H1 (cell line): Measurements from ENCODE around the gene VSIG10L. TPM values are rescaled to one million over a fixed set of nuclear protein-coding genes. Genes with fewer than 3 reads are reported as not detected.

ENCODE experiments used
- CTCF ChIA-PET: fragments of 300-600 bp; sonication (Branson Sonifier 250); formaldehyde crosslinking; loops from one replicate; lab custom pipeline; 2021; ENCODE audit not compliant: partially characterized antibody; lab: Charles Lee
- POLR2A ChIA-PET: fragments of 300-600 bp; sonication (Branson Sonifier 250); formaldehyde crosslinking; loops from one replicate; lab custom pipeline; 2021; ENCODE audit warnings: inconsistent platforms; ENCODE audit not compliant: partially characterized antibody; lab: Charles Lee
- DNase-seq, 2 experiments: peaks; one replicate each; pipeline versions ENCODE4 v3.0.0 to v3.0.0-alpha.2; 2010 to 2022; ENCODE audit warnings: low spot score in 2 of 2, low read depth in 1 of 2, mixed read lengths in 1 of 2
- FAIRE-seq: peaks from 2 replicates; lab custom pipeline; 2011; peaks lifted over from hg19 to GRCh38; lab: Jason Lieb, UNC
- H2AFZ ChIP-seq: 2 replicates; pipeline ENCODE4 v1.8.1; 2012; ENCODE audit warnings: low read length, inconsistent platforms
- H2AK5ac ChIP-seq: 2 replicates; pipeline ENCODE4 v1.6.1; 2013; ENCODE audit warnings: low read depth, low read length
- H2BK120ac ChIP-seq: replicated peaks from 2 replicates; pipeline ENCODE3; 2013; ENCODE audit warnings: low read depth, low read length, inconsistent platforms
- H2BK12ac ChIP-seq: 2 replicates; pipeline ENCODE4 v1.6.1; 2013; ENCODE audit warnings: low read depth, low read length
- H2BK15ac ChIP-seq: 2 replicates; pipeline ENCODE4 v1.6.1; 2013; ENCODE audit warnings: low read length
- H2BK20ac ChIP-seq: 2 replicates; pipeline ENCODE4 v1.6.1; 2013; ENCODE audit warnings: low read length
- H2BK5ac ChIP-seq: 2 replicates; pipeline ENCODE4 v1.6.1; 2013; ENCODE audit warnings: low read depth, low read length
- H3K14ac ChIP-seq: 2 replicates; pipeline ENCODE4 v1.6.1; 2013; ENCODE audit warnings: inconsistent platforms; ENCODE audit not compliant: insufficient read length
- H3K18ac ChIP-seq: 2 replicates; pipeline ENCODE4 v1.6.1; 2013; ENCODE audit warnings: low read length; ENCODE audit errors: extremely low read depth
- H3K23ac ChIP-seq: 2 replicates; pipeline ENCODE4 v1.6.1; 2013; ENCODE audit warnings: inconsistent platforms; ENCODE audit not compliant: insufficient read length
- H3K23me2 ChIP-seq: 2 replicates; pipeline ENCODE4 v1.6.1; 2013; ENCODE audit warnings: low read depth, low read length
- H3K27ac ChIP-seq: 2 replicates; pipeline ENCODE4 v1.6.1; 2011; ENCODE audit warnings: low read depth, low read length, inconsistent platforms
- H3K27me3 ChIP-seq, 4 experiments: replicated peaks in 1 of 4; 1 replicate in 1 of 4; 2 replicates in 3 of 4; pipeline versions ENCODE4 v1.6.1 to v1.8.1; 2011 to 2013; ENCODE audit warnings: low read length in 3 of 4, mild to moderate bottlenecking in 3 of 4, inconsistent platforms in 2 of 4, mixed read lengths in 2 of 4, moderate library complexity in 1 of 4; ENCODE audit not compliant: control insufficient read depth in 3 of 4, insufficient read depth in 3 of 4; ENCODE audit errors: extremely low read depth in 1 of 4
- H3K36me3 ChIP-seq, 4 experiments: 2 replicates each; pipeline versions ENCODE4 v1.6.1 to v1.8.1; 2011 to 2013; ENCODE audit warnings: mild to moderate bottlenecking in 4 of 4, low read length in 3 of 4, moderate library complexity in 2 of 4, control low read depth in 1 of 4, inconsistent platforms in 1 of 4; ENCODE audit not compliant: insufficient read depth in 4 of 4, control insufficient read depth in 2 of 4
- H3K4ac ChIP-seq: replicated peaks from 2 replicates; pipeline ENCODE3; 2013; ENCODE audit warnings: low read length, low read depth, mixed read lengths, inconsistent platforms; ENCODE audit not compliant: insufficient read length
- H3K4me1 ChIP-seq, 4 experiments: replicated peaks in 1 of 4; 1 replicate in 1 of 4; 2 replicates in 3 of 4; pipeline versions ENCODE4 v1.6.1 to v1.8.1; 2011 to 2013; ENCODE audit warnings: low read length in 3 of 4, inconsistent platforms in 2 of 4, mixed read lengths in 1 of 4; ENCODE audit not compliant: insufficient read depth in 4 of 4, control insufficient read depth in 3 of 4
- H3K4me2 ChIP-seq, 2 experiments: 2 replicates each; pipeline versions ENCODE4 v1.6.1 to v1.8.1; 2011 to 2013; ENCODE audit warnings: low read depth in 2 of 2, low read length in 2 of 2, control low read depth in 1 of 2, inconsistent platforms in 1 of 2, mild to moderate bottlenecking in 1 of 2; ENCODE audit not compliant: insufficient read depth in 1 of 2
- H3K4me3 ChIP-seq, 4 experiments: fragments of 200-600, 300-600 bp in 1 of 4; sonication (generic), shearing (Covaris generic), sonication (Bioruptor Twin) in 1 of 4; 2 replicates each; pipeline versions ENCODE4 v1.5.1 to v1.8.1; 2011 to 2016; ENCODE audit warnings: low read length in 4 of 4, low read depth in 3 of 4, control low read depth in 2 of 4, inconsistent platforms in 2 of 4, mild to moderate bottlenecking in 2 of 4, mixed read lengths in 1 of 4, moderate library complexity in 1 of 4; ENCODE audit not compliant: insufficient read depth in 2 of 4; ENCODE audit errors: extremely low read depth in 1 of 4
- H3K56ac ChIP-seq: replicated peaks from 2 replicates; pipeline ENCODE3; 2013; ENCODE audit warnings: low read depth, mild to moderate bottlenecking, mixed read lengths, low read length, inconsistent platforms; ENCODE audit not compliant: insufficient read length
- H3K79me1 ChIP-seq: 2 replicates; pipeline ENCODE4 v1.6.1; 2013; ENCODE audit warnings: low read depth, low read length, control low read depth
- H3K79me2 ChIP-seq, 2 experiments: 2 replicates each; pipeline versions ENCODE4 v1.6.1 to v1.8.1; 2012 to 2013; ENCODE audit warnings: low read length in 2 of 2, mild to moderate bottlenecking in 2 of 2, inconsistent platforms in 1 of 2; ENCODE audit not compliant: insufficient read depth in 2 of 2, control insufficient read depth in 1 of 2
- H3K9ac ChIP-seq, 4 experiments: replicated peaks in 1 of 4; 1 replicate in 1 of 4; 2 replicates in 3 of 4; pipeline versions ENCODE4 v1.6.1 to v1.8.1; 2011 to 2013; ENCODE audit warnings: low read depth in 3 of 4, low read length in 3 of 4, control low read depth in 2 of 4, mild to moderate bottlenecking in 2 of 4, moderate library complexity in 2 of 4, inconsistent platforms in 1 of 4; ENCODE audit errors: extremely low read depth in 1 of 4
- H3K9me3 ChIP-seq, 2 experiments: 2 replicates each; pipeline versions ENCODE4 v1.6.1 to v1.8.1; 2012 to 2013; ENCODE audit warnings: mild to moderate bottlenecking in 2 of 2, moderate library complexity in 2 of 2, control low read depth in 1 of 2, inconsistent platforms in 1 of 2, low read depth in 1 of 2, low read length in 1 of 2, mixed read lengths in 1 of 2; ENCODE audit not compliant: insufficient read depth in 2 of 2
- H4K20me1 ChIP-seq, 2 experiments: replicated peaks in 1 of 2; 2 replicates each; pipeline versions ENCODE3 to v1.8.1; 2011 to 2013; ENCODE audit warnings: inconsistent platforms in 2 of 2, low read length in 2 of 2, mild to moderate bottlenecking in 1 of 2; ENCODE audit not compliant: insufficient read depth in 2 of 2, control insufficient read depth in 1 of 2
- H4K5ac ChIP-seq: 2 replicates; pipeline ENCODE4 v1.6.1; 2013; ENCODE audit warnings: low read length, low read depth, mixed read lengths, inconsistent platforms; ENCODE audit not compliant: insufficient read length
- H4K8ac ChIP-seq: 2 replicates; pipeline ENCODE4 v1.8.0; 2013; ENCODE audit warnings: mild to moderate bottlenecking, moderate library complexity, low read length, inconsistent platforms; ENCODE audit not compliant: insufficient read depth; ENCODE audit errors: extremely low read depth
- H4K91ac ChIP-seq: replicated peaks from 2 replicates; pipeline ENCODE3; 2013; ENCODE audit warnings: low read length, mixed read lengths, inconsistent platforms; ENCODE audit not compliant: insufficient read length
- CHD2 ChIP-seq: IDR thresholded peaks from 2 replicates; pipeline ENCODE4 v1.6.1; 2012; ENCODE audit warnings: low read length, improper control_type of control experiment
- E2F6 ChIP-seq: IDR thresholded peaks from 2 replicates; pipeline ENCODE4 v1.6.1; 2012; ENCODE audit warnings: inconsistent platforms
- EGR1 ChIP-seq: IDR thresholded peaks from 2 replicates; pipeline ENCODE4 v1.6.1; 2011; ENCODE audit warnings: low read depth, low read length, borderline replicate concordance
- EP300 ChIP-seq, 2 experiments: IDR thresholded peaks; 1 replicate in 1 of 2; 2 replicates in 1 of 2; pipeline ENCODE4 v1.6.1; 2011 to 2012; ENCODE audit warnings: low read depth in 2 of 2, low read length in 2 of 2, mild to moderate bottlenecking in 2 of 2, borderline replicate concordance in 1 of 2, inconsistent platforms in 1 of 2, moderate library complexity in 1 of 2
- KDM1A ChIP-seq: fragments of 200-600, 300-600 bp; sonication (generic); IDR thresholded peaks from 2 replicates; pipeline ENCODE4 v1.7.1; 2016; ENCODE audit warnings: mild to moderate bottlenecking, low read length, borderline replicate concordance
- KDM5A ChIP-seq: fragments of 200-600 bp; IDR thresholded peaks from 2 replicates; pipeline ENCODE4 v1.7.1; 2012; ENCODE audit warnings: mild to moderate bottlenecking, low read length, inconsistent platforms, mixed read lengths
- MAX ChIP-seq: IDR thresholded peaks from 2 replicates; pipeline ENCODE4 v1.6.1; 2012; ENCODE audit warnings: inconsistent platforms
- NRF1 ChIP-seq: IDR thresholded peaks from 2 replicates; pipeline ENCODE4 v1.6.1; 2011; ENCODE audit warnings: mild to moderate bottlenecking, low read depth, low read length, improper control_type of control experiment
- PHF8 ChIP-seq: fragments of 200-600 bp; sonication (generic); conservative IDR thresholded peaks from 2 replicates; pipeline ENCODE4 v1.7.1; 2012; ENCODE audit warnings: low read depth, mild to moderate bottlenecking, inconsistent platforms, low read length, moderate library complexity
- SIRT6 ChIP-seq: IDR thresholded peaks from one replicate; pipeline ENCODE4 v1.7.1; 2012; ENCODE audit warnings: low read length, inconsistent platforms
- SIX5 ChIP-seq: IDR thresholded peaks from 2 replicates; pipeline ENCODE4 v1.6.1; 2011; ENCODE audit warnings: mild to moderate bottlenecking, low read depth, low read length
- SP1 ChIP-seq: IDR thresholded peaks from 2 replicates; pipeline ENCODE4 v1.6.1; 2011; ENCODE audit warnings: low read depth, low read length
- WGBS, 2 experiments: shearing (Covaris generic) in 1 of 2; methylation state at CpG; one replicate each; pipeline versions ENCODE4 v1.1.6 to v1.1.7; 2013 to 2015; ENCODE audit warnings: low lambda C conversion rate in 2 of 2, mixed read lengths in 2 of 2, inconsistent platforms in 1 of 2, low coverage in 1 of 2, missing lambda C conversion rate in 1 of 2; ENCODE audit not compliant: insufficient replicate concordance in 2 of 2, insufficient coverage in 1 of 2, insufficient read length in 1 of 2; ENCODE audit errors: extremely low coverage in 1 of 2, missing lambda C conversion rate in 1 of 2; 5-methylcytosine and 5-hydroxymethylcytosine counted together
- polyA plus RNA-seq, 7 experiments: library from polyadenylated mRNA; depleted of rRNA in 3 of 7; stranded (reverse) in 5 of 7; unstranded in 2 of 7; fragments of >200 nt in 5 of 7; fragments of 200-250 nt in 2 of 7; gene quantifications; 1 replicate in 5 of 7; 2 replicates in 1 of 7; 4 replicates in 1 of 7; pipeline versions ENCODE4 v1.2.1 to v1.2.3, GENCODE V29; 2011 to 2013; ENCODE audit warnings: missing spikeins in 2 of 7, mixed read lengths in 2 of 7
- total RNA-seq: library from RNA; stranded (reverse); fragmentation: NEBNext Ultra II Directional; extraction: Animal tissue kit (Norgen Biotek cat#: 25700); gene quantifications from 2 replicates; pipeline ENCODE4 v1.2.1, GENCODE V29; 2021
- TF ChIP-seq, protein P1 (sequence below): IDR thresholded peaks from 2 replicates; pipeline ENCODE4 v1.6.1; 2011; ENCODE audit warnings: low read depth, mild to moderate bottlenecking, low read length; ENCODE audit not compliant: insufficient read depth

Gene VSIG10L
- total and polyA plus RNA-seq, 2 of the 8 experiments (the other 6 are each of a cell fraction or from before 2014, with no cell fraction given): 10.3 to 10.4 TPM

- H4K8ac ChIP-seq: no peak overlapping the region
- H3K79me2 ChIP-seq: no peaks in the 10 kb centered on the region
- no peak overlapping the region for H2BK20ac ChIP-seq
- no peak overlapping the region for H3K4me2 ChIP-seq
- CTCF ChIA-PET: interaction anchor here (0.6 to 2.2 kb wide), 7 partner anchors 9 to 340 kb away, joined by 3 to 6 read pairs (median 3); no protein-coding TSS in a partner anchor
- peaks cover 0 to 5% (median 2%) of the 10 kb centered on the region in 4 experiments; a peak in 5 of 7 replicates for H3K4me1 ChIP-seq
- DNase-seq (no peak), FAIRE-seq (no peak)
- POLR2A ChIA-PET: interaction anchor here (0.6 to 2.4 kb wide), 5 partner anchors 9 to 1383 kb away, joined by 3 to 7 read pairs (median 3); no protein-coding TSS in a partner anchor
- H3K9ac ChIP-seq: no peak overlapping the region
- 71% methylated on average over 1 of the region's 1 CpG; no CpG with 5 or more reads in 1 of the 2 experiments for WGBS, 2 experiments
- no peak overlapping the region for H3K4ac ChIP-seq
- H2BK5ac ChIP-seq: no peak overlapping the region
- H3K36me3 ChIP-seq: 0 out of 8 replicates have a peak, but pooled peaks cover 0 to 2% (median 0%) of the 10 kb centered on the region in 4 experiments
- H3K23ac ChIP-seq: no peak overlapping the region
- no peak overlapping the region; the same call in 1 of the 2 replicates for H3K18ac ChIP-seq
- no peak overlapping the region for H3K27ac ChIP-seq
- no peak overlapping the region for H2AK5ac ChIP-seq
- no peak overlapping the region for H4K91ac ChIP-seq
- H2BK120ac ChIP-seq: no peak overlapping the region
- H3K56ac ChIP-seq: no peak overlapping the region
- H4K5ac ChIP-seq: no peak overlapping the region
- peaks cover 8% of the 10 kb centered on the region; the same call in 1 of the 2 replicates for H3K23me2 ChIP-seq
- peaks cover 14% of the 10 kb centered on the region for H3K79me1 ChIP-seq
- no peak overlapping the region for H3K14ac ChIP-seq
- no peak overlapping the region for H2BK12ac ChIP-seq
- H2AFZ ChIP-seq: no peak overlapping the region
- H4K20me1 ChIP-seq: peaks cover 4 to 28% of the 10 kb centered on the region in 2 experiments
- no peaks in the 10 kb centered on the region for H3K9me3 ChIP-seq
- H3K27me3 ChIP-seq: peaks cover 0 to 2% (median 0%) of the 10 kb centered on the region in 4 experiments; a peak in 3 of 7 replicates
- H3K4me3 ChIP-seq: no peak overlapping the region
- H2BK15ac ChIP-seq: no peak overlapping the region
- TF ChIP-seq, protein P1, sequence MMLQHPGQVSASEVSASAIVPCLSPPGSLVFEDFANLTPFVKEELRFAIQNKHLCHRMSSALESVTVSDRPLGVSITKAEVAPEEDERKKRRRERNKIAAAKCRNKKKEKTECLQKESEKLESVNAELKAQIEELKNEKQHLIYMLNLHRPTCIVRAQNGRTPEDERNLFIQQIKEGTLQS: no peak
- no peak for TF ChIP-seq MAX
- no peak for TF ChIP-seq KDM1A
- TF ChIP-seq SP1: no peak
- TF ChIP-seq EP300 (IDR thresholded peaks at IDR 0.05; ENCODE audit: borderline replicate concordance in 1 of 2, low read depth in 2 of 2, low read length in 2 of 2): no peak
- TF ChIP-seq E2F6: no peak
- TF ChIP-seq SIRT6: no peak
- TF ChIP-seq PHF8: no peak
- TF ChIP-seq NRF1: no peak
- TF ChIP-seq EGR1: no peak
- no peak for TF ChIP-seq KDM5A
- no peak for TF ChIP-seq SIX5
- no peak for TF ChIP-seq CHD2
These were observed 24.0 kb downstream of the VSIG10L start for GRCh38 chr19:51317968-51318367.
